Right forelimb (tissue), 1 donor: ENCODE data around the gene PDPK1.
A peak's percentile ranks its signal among the peaks of the same experiment; 100 is the strongest.

Experiments
- DNase-seq: peaks from one replicate; pipeline ENCODE4 v3.0.0-alpha.2; 2018

Gene PDPK1

DNA sequence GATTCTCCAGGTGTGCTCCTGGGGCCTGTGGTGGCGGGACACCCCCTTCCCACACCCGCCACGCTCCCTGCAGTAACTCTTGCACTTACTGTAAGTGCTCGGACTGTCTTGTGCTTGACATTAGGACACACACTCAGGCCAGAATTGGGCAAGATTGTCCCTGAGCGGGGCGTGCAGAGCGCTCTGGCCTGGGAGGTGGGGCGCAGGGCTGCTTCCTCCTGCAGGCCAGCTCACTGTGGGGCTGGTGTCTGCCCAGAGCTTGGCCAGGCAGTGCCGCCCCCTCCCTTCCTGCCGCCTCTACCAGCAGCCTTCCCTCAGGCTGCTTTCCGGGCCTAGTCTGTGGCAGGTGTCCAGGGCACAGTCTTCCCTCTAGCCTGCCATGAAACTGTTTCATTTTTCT is 30.2 kb upstream of the PDPK1 start:
- DNase-seq, result no peak

DNA sequence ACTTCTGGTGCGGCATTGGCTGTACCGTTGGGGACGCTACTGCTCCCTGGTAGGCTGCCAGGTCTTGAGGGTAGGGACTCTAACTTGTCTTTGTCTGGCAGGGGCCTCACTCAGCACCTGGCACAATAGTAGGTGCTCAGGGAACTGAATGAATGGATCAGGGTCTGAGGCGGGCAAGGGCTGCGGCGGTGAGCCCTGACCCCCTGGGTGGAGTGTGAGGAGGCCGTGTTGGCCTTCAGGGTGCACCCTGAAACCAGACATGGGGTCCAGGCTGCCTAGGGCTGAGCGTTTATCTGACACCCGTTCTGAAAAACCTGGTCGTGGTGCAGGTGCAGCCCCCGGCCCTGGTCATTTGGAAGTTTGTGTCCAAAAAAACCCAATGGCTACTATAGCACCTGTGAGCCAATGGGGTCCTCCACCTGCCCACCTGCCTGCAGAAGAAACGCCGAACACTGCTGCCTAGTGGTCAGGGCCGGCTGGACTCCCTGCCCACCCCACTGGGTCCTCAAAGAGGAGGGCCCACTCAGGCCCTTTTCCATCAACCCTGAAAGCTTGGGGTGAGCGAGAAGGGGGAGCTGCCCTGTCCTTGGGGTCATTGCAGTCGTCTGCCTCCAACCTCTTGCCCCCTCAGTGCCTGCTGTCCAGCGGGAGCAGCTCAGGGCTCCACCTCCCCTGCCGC is 29.0 kb upstream of the PDPK1 start:
- no peak for DNase-seq

DNA sequence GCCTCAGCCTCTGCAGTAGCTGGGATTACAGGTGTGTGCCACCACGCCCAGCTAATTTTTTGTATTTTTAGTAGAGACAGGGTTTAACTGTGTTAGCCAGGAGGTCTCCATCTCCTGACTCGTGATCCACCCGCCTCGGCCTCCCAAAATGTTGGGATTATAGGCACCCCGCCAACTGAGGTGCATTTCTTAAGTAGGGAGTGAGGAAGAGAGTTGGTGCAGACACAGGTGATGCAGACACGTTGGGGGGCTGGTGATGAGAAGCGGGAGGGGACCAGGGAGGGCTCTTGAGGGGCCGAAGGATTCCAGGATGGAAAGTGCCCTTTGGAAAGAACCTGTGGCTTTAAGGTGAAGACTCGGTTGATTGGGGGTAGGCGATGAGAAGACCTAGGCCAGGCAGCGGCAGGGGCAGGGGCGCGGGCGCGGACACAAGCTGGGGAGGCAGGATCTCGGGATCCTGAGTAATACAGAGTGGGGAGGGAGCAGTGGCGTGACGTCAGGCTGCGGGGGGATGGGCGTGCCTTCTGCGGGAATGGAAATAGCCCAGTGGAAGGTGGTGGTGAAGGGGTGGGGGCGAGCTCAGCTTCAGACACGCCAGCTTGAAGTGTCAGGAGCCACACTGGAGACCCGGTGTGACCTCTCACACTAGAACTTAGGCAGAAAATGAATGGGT is 26.6 kb upstream of the PDPK1 start:
- peak; percentile 72 for DNase-seq

GRCh38 chr16:2511996-2512734 is 25.7 kb upstream of the PDPK1 start:
- DNase-seq, result peak; percentile 38

- peak; percentile 45 for DNase-seq
These were observed 25.0 kb upstream of the PDPK1 start for GRCh38 chr16:2512735-2513404.

- peak; percentile 94 for DNase-seq
These were observed 24.2 kb upstream of the PDPK1 start, which contains the start of gene ATP6V0C for GRCh38 chr16:2513405-2514332. Gene ATP6V0C (plus strand): TSS chr16:2513952. CDS start chr16:2514104, 152 bp downstream.

DNA sequence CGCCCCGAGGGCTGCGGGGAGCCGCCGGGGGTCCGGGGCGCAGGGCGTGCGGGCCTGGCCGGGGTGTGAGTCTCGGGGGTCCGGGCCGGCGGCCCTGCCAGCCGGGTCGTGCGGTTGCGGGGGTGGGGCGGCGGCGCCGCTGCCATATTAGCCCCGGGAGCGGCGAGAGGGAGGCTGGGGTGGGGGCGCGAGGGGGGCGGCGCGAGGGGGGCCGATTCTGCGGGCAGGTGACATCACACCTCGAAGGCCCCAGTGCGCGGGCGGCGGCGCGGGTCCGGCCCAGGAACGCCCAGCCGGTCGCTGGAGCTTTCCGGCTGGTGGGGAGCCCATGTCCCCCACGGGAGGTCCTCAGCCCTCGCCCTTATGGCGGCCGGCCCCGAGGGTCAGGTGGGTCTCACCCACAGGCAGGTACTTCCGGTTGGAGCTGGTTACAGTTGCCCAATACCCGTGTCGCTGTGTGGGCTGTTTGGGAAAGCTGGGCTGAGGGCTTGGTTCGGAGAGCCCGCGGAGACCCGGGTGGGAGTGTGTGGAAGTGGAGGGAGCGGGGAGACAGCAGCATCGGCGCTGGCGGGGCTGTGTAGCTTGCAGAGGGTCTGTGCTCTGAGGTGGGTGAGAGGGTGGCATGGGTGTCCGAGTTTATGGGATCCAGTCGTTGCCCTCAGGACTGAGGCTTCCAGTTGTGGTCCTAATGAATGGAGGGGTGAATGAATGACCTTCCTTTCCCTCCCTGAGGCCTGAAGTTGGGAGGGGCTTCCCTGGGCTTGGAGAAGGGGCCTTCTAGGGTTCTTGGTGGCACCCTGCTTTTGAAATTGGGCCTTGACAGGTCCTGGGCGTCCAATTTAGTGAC is 23.3 kb upstream of the PDPK1 start:
- DNase-seq, result no peak

- no peak for DNase-seq
These were observed 22.5 kb upstream of the PDPK1 start for GRCh38 chr16:2515180-2515851.

DNA sequence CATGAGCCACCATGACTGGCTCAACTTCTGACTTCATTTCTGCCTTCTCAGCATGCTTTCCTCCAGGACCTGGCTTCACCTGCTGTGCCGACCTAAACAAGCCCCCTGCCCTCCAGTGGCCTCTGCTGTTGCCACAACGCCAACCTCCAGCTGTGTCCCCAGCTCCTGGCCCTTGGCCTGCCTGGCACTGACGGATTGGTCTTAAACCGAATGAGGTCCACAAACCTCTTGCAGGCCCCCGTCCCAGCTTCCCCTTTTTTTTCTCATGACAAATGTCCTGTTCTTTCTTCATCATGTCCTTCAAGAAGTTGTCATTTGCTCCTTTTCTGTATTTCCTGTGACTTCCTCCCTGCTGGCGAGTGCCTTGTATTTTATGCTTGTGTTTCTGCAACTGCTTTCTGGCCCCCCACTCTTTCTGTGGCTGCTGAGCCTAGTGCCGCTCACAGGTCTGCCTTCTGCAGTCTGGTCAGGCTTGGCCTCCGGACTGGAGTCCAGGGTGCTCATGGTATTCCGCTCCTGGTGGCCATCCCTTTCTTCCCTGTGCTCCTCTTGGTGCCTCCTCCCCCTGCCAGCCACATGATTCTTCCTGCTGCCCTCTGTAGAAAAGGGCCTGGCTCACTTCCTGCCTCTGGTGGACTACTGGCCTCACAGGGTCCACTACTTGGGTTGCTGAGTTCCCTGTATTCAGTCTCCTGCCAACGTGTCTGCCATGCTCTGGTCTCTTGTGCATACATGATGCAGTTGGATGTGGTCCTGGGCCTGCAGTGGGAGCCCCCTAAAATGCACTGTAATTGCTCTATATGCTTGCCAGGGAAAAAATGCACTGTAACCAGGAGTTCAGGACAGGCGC is 21.2 kb upstream of the PDPK1 start:
- DNase-seq, result no peak

DNA sequence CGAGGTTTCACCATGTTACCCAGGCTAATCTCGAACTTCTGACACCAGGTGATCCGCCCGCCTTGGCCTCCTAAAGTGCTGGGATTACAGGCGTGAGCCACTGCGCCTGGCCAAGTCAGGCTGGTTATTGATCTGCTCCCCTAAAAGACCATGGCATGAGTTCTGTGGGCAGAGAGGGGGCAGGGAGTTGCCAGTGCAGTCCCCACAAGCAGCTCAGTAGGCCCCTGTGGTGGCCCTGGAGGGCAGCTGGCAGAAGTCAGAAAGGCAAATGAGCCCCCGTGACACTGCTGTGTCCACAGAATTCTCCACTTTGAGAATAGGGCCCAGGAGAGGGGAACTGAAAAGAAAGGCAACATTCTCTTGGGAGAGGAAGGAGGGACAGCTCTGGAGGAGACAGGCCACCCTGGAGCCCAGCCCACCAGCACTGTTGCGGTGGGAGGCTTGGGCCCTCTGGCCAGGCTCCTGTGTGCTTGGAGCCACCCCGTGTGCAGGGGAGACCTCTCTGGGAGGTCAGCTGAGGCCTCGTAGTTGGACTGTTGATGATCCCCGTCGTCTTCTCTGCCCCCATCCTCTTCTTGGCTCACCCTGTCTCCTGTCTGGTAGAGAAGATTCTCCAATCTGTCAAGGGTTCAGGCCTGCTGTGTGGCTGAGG is 19.7 kb upstream of the PDPK1 start:
- DNase-seq, result no peak

DNA sequence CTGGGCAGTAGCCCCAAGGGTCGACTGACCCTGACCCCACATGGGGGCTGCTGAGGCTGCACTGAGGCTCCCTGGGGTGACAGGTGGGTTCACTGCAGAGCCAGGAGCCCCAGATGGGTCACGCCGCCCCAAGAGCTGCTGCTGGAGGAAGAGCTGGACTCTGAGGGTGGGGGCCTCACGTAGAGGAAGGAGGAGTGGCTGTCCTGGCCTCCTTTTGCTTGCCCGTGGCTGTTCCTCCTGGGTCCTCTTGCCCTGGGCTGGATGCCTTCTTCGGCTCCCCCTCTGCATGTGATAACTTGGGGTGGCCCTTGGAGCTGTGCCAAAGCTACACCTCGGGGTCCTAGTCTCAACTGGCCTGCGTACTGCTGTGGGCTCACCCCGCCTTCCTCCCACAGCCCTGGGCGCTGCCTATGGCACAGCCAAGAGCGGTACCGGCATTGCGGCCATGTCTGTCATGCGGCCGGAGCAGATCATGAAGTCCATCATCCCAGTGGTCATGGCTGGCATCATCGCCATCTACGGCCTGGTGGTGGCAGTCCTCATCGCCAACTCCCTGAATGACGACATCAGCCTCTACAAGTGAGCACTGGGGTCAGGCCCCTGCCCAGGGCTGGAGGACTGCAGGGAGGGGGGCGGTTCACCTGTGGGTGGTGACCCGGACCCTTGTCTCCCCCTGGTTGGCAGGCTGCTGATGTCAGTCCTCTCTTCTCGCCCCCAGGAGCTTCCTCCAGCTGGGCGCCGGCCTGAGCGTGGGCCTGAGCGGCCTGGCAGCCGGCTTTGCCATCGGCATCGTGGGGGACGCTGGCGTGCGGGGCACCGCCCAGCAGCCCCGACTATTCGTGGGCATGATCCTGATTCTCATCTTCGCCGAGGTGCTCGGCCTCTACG is 18.8 kb upstream of the PDPK1 start:
- no peak for DNase-seq

DNA sequence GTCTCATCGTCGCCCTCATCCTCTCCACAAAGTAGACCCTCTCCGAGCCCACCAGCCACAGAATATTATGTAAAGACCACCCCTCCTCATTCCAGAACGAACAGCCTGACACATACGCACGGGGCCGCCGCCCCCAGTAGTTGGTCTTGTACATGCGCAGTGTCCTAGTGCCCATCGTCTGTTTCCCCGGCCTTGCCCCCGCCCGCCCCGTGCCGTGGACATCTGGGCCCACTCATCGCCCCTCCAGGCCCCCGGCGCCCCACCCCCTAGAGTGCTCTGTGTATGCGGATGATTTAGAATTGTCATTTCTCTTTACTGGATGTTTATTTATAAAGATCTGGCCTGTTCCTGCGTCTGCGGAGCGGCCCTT is 18.1 kb upstream of the PDPK1 start:
- DNase-seq, result no peak

DNA sequence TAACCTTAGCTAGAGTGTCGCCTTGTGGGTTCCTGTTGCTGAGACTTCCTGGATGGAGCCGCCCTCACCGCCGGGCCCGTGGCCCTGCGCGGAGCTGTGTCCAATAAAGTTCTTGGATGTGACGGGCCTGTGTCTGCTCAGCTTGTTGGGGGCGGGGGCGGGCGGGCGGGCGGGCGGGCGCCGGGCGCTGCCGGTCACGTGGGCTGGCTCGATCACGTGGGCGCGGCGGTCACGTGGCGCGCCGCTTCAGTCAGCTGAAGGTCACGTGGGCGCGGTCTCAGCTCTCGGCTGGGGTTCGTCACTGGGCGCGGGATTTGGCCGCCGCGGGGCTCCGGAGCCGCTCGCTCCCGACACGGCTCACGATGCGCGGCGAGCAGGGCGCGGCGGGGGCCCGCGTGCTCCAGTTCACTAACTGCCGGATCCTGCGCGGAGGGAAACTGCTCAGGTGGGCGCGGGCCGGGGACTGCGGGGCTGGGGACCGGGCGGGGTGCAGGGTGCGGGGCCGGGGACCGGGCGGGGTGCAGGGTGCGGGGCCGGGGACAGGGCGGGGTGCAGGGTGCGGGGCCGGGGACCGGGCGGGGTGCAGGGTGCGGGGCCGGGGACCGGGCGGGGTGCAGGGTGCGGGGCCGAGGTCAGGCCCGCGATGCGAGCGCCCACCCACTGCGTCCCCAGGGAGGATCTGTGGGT is 17.6 kb upstream of the PDPK1 start, which contains the start of gene AMDHD2:
AMDHD2 (plus strand) TSS at position 275 of the 687 bp plus-strand sequence; CDS start at position 363, 88 bp downstream.
- DNase-seq, result peak; percentile 93

- no peak for DNase-seq
These were observed 16.9 kb upstream of the PDPK1 start for GRCh38 chr16:2520784-2521531.

- no peak for DNase-seq
These were observed 14.0 kb upstream of the PDPK1 start for GRCh38 chr16:2523801-2524231.

GRCh38 chr16:2524339-2524938 is 13.4 kb upstream of the PDPK1 start:
- DNase-seq, result no peak
